RWPE1 (cell line): ENCODE data around the gene RUNX1.

Source experiments
- CTCF ChIA-PET: fragments of 350-600 bp; sonication (Branson Sonifier 250); formaldehyde crosslinking; extraction: SDS; loops from one replicate; lab custom pipeline; 2021; lab: Yijun Ruan, JAX
- POLR2A ChIA-PET: fragments of 400-600 bp; formaldehyde crosslinking; extraction: SDS; loops from one replicate; lab custom pipeline; 2020; ENCODE audit warnings: antibody characterized with exemption; ENCODE audit not compliant: low non-redundant PET; lab: Yijun Ruan, JAX
- DNase-seq: peaks from one replicate; pipeline ENCODE4 v3.0.0; 2012; ENCODE audit warnings: low spot score
- H3K27ac ChIP-seq: fragments of 450-650 bp; 2 replicates; pipeline ENCODE4 v1.5.1; 2017
- CTCF ChIP-seq: fragments of 450-650 bp; conservative IDR thresholded peaks from 2 replicates; pipeline ENCODE4 v1.5.1; 2017; ENCODE audit warnings: low read depth, mild to moderate bottlenecking

RUNX1 gene

GRCh38 chr21:34822942-34823341, 226.2 kb downstream of the RUNX1 start:
- ChIA-PET CTCF (interaction anchor here (0.7 to 1.2 kb wide), 2 partner anchors 63 to 749 kb away, joined by 4 read pairs; no protein-coding TSS in a partner anchor), POLR2A (interaction anchor here (1.0 kb wide), 1 partner anchor 10 kb away, joined by 3 read pairs; no protein-coding TSS in a partner anchor)
- peak; percentile 52 for DNase-seq
- peak overlapping the region; percentile 38; the same call in 1 of the 2 replicates for H3K27ac ChIP-seq
- TF ChIP-seq CTCF, result no peak

GRCh38 chr21:34822168-34822567, 226.9 kb downstream of the RUNX1 start:
- no peak overlapping the region for H3K27ac ChIP-seq
- POLR2A ChIA-PET, result no interaction called here
- TF ChIP-seq CTCF, result no peak
- CTCF ChIA-PET, result no interaction called here
- no peak for DNase-seq

GRCh38 chr21:34821717-34822116, 227.4 kb downstream of the RUNX1 start:
- POLR2A ChIA-PET, result no interaction called here
- H3K27ac ChIP-seq, result no peak overlapping the region
- no peak for TF ChIP-seq CTCF
- no peak for DNase-seq
- CTCF ChIA-PET, result no interaction called here

- TF ChIP-seq CTCF, result no peak
- ChIA-PET POLR2A (no interaction called here), CTCF (no interaction called here)
- DNase-seq, result no peak
- H3K27ac ChIP-seq, result peak overlapping the region; percentile 99
Measured at GRCh38 chr21:34820051-34820450, 229.1 kb downstream of the RUNX1 start.

GRCh38 chr21:34819357-34819999, 229.6 kb downstream of the RUNX1 start:
- CTCF ChIA-PET, result interaction anchor here (2.5 kb wide), 1 partner anchor 74 kb away, joined by 8 read pairs; no protein-coding TSS in a partner anchor
- no peak for TF ChIP-seq CTCF
- no peak for DNase-seq
- POLR2A ChIA-PET, result no interaction called here
- peak overlapping the region; percentile 99 for H3K27ac ChIP-seq

GRCh38 chr21:34818662-34819158, 230.4 kb downstream of the RUNX1 start:
- H3K27ac ChIP-seq, result peak overlapping the region; percentile 99
- no peak for TF ChIP-seq CTCF
- ChIA-PET CTCF (interaction anchor here (2.5 kb wide), 1 partner anchor 73 kb away, joined by 8 read pairs; no protein-coding TSS in a partner anchor), POLR2A (interaction anchor here (0.7 kb wide), 1 partner anchor 15 kb away, joined by 9 read pairs; no protein-coding TSS in a partner anchor)
- DNase-seq, result no peak
